A172 (cell line): Measurements from ENCODE around the gene DIP2B. TPM values are rescaled to one million over a fixed set of nuclear protein-coding genes. Genes with fewer than 3 reads are reported as not detected.
"Not testable (repeated sequence)": the region's sequence is repeated elsewhere in the genome, so short reads cannot be mapped to it uniquely, and the experiment has no call there.

Experiments used
- DNase-seq: peaks from one replicate; pipeline ENCODE4 v3.0.0-alpha.2; 2015; ENCODE audit warnings: low spot score
- total RNA-seq: library from RNA; depleted of rRNA; stranded (reverse); fragments of >200 nt; shearing (Covaris generic); gene quantifications from 2 replicates; pipeline ENCODE4 v1.2.3, GENCODE V29; 2014

Gene DIP2B
- total RNA-seq, 1 experiment from 2014 or later = 25.0 TPM

- no peak for DNase-seq
These were observed 172.0 kb downstream of the DIP2B start for GRCh38 chr12:50676756-50677155.

- DNase-seq = no peak
These were observed 173.1 kb downstream of the DIP2B start for GRCh38 chr12:50677858-50678257.

GRCh38 chr12:50678650-50679365 is 174.0 kb downstream of the DIP2B start:
- no peak for DNase-seq

GRCh38 chr12:50679612-50680011 is 174.8 kb downstream of the DIP2B start:
- no peak for DNase-seq

- not testable (repeated sequence) for DNase-seq
These were observed 176.3 kb downstream of the DIP2B start for GRCh38 chr12:50681064-50681463.

GRCh38 chr12:50685641-50686040 is 180.9 kb downstream of the DIP2B start:
- no peak for DNase-seq

GRCh38 chr12:50686406-50686805 is 181.6 kb downstream of the DIP2B start:
- DNase-seq = no peak

- no peak for DNase-seq
These were observed 182.2 kb downstream of the DIP2B start for GRCh38 chr12:50686976-50687375.

GRCh38 chr12:50689437-50689836 is 184.7 kb downstream of the DIP2B start:
- no peak for DNase-seq

GRCh38 chr12:50690925-50691324 is 186.1 kb downstream of the DIP2B start:
- DNase-seq = no peak

GRCh38 chr12:50695961-50696360 is 191.2 kb downstream of the DIP2B start:
- DNase-seq = no peak

- DNase-seq = no peak
These were observed 192.1 kb downstream of the DIP2B start for GRCh38 chr12:50696931-50697330.

- no peak for DNase-seq
These were observed 194.4 kb downstream of the DIP2B start for GRCh38 chr12:50699154-50699553.

GRCh38 chr12:50699940-50700339 is 195.2 kb downstream of the DIP2B start:
- DNase-seq = no peak

- no peak for DNase-seq
These were observed 201.8 kb downstream of the DIP2B start for GRCh38 chr12:50706606-50707005.

- no peak for DNase-seq
These were observed 202.6 kb downstream of the DIP2B start for GRCh38 chr12:50707396-50707795.

- no peak for DNase-seq
These were observed 203.8 kb downstream of the DIP2B start for GRCh38 chr12:50708631-50709030.

GRCh38 chr12:50711121-50711520 is 206.3 kb downstream of the DIP2B start:
- no peak for DNase-seq

GRCh38 chr12:50715174-50715573 is 210.4 kb downstream of the DIP2B start:
- DNase-seq = no peak

- no peak for DNase-seq
These were observed 214.0 kb downstream of the DIP2B start for GRCh38 chr12:50718760-50719159.

GRCh38 chr12:50720085-50720484 is 215.3 kb downstream of the DIP2B start:
- no peak for DNase-seq

GRCh38 chr12:50720501-50720900 is 215.7 kb downstream of the DIP2B start:
- no peak for DNase-seq

GRCh38 chr12:50723865-50724264 is 219.1 kb downstream of the DIP2B start:
- DNase-seq = no peak
